NCI-H524 (cell line): ENCODE data around the gene ATP1A4.
"Not testable (repeated sequence)": the region's sequence is repeated elsewhere in the genome, so short reads cannot be mapped to it uniquely, and the experiment has no call there.

ENCODE experiments used
- DNase-seq, 2 experiments: peaks; one replicate each; lab custom pipeline; 2025; lab: John Stamatoyannopoulos, UW

Gene ATP1A4

DNA sequence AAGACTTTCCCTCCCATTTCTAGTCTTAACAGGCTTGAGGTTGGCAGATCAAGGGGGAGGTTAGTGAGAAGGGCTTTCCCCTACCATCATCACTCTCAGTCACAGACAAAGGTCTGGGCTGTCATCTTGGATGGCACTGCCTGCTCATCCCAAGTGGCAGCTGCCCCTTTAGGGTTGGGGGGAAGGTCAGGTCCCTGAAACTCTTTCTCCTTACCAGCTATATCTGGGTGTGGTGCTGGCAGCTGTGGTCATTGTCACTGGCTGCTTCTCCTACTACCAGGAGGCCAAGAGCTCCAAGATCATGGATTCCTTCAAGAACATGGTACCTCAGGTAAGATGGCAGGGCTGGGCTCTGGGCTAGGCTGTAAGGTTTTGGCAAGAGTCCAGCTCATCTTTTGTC lies 27.7 kb upstream of the ATP1A4 start:
- no peak for DNase-seq

DNA sequence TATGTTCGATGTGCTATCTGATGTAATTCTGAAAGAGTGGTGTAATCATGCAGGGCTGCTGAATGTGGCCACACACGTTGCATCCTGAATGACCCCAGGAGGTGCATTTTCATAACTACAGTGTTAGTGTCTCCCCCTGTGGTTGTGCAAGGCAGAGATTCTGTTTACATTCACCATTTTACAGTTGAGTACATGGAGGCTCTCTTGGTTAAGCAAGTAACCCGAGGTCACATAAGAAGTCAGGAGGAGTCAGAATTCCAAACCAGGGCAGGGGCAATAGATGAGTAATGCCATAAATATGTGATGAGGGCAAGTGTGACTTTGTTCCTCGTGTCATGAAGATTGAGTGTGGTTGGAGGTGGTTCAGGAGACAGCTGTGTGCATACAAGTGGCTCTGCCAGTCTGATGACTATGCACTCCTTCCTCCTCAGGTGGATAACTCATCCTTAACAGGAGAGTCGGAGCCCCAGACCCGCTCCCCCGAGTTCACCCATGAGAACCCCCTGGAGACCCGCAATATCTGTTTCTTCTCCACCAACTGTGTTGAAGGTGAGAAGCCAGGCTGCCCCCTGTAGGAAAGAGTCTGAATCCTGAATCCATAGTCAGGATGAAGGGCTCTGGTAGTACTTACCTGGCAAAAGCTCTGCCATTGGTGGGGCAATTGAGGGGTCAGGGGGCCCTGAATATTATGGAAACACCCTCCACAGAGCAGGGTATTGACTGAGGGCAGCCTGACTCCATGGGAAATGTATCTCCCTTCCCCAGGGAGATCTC lies 26.5 kb upstream of the ATP1A4 start:
- no peak for DNase-seq

- DNase-seq = no peak
Measured at GRCh38 chr1:160125746-160126145, 25.7 kb upstream of the ATP1A4 start.

- DNase-seq = not testable (repeated sequence)
Measured at GRCh38 chr1:160126342-160126741, 25.1 kb upstream of the ATP1A4 start.

DNA sequence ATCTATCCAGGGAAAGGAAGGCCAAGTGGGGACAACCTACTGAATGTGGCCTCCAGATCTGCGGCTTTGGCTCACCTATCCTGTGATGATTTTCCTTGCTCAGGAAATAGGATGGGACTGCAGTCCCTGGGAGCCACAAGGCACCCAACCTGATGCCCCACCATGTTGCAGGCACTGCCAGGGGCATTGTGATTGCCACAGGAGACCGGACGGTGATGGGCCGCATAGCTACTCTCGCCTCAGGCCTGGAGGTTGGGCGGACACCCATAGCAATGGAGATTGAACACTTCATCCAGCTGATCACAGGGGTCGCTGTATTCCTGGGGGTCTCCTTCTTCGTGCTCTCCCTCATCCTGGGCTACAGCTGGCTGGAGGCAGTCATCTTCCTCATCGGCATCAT lies 24.0 kb upstream of the ATP1A4 start:
- DNase-seq = no peak

DNA sequence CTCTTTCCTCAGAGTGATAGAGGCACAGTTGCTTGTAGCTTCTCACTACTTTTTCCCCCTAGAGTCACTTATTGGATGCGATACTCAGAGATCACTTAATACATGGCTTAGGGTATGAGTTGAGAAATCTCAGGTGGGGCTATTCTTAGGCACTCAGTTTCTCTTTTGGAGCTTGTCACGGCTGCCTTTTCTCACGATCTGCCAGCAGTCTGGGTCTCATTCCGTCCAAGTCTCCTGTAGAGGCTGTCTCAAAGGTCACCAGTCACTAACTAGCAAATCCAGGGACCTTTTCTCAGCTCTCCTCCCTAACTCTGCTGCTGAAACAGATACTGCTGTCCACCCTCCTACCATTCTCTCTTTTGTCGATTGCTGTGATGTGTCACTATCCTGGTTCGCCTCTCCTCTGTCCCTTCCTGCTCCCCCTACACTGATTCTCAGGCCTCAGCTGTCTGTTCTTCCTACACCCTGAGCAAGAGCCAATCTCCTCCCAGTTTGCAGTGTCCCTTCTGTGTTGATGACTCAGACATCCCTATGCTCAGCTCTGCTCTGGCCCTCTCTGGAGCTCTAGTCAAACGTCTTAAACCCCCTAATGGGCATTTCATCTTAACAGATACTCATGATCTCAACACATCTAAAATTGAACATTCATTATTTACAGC lies 23.4 kb upstream of the ATP1A4 start:
- DNase-seq = no peak

GRCh38 chr1:160128636-160129035 lies 22.8 kb upstream of the ATP1A4 start:
- DNase-seq = no peak

DNA sequence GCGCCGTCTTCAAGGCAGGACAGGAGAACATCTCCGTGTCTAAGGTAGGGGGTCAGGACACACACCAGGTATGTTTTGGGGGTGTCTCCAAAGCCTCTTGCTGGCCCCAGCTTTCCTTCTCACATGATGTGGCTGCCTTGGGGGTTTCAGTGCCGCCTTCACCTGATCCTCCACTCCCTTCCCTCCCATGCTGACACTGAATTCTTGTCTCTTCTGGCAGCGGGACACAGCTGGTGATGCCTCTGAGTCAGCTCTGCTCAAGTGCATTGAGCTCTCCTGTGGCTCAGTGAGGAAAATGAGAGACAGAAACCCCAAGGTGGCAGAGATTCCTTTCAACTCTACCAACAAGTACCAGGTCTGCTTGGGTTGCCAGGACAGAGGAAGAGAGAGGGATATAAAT lies 22.4 kb upstream of the ATP1A4 start:
- DNase-seq = no peak

- no peak for DNase-seq
Measured at GRCh38 chr1:160129558-160129957, 21.8 kb upstream of the ATP1A4 start.

DNA sequence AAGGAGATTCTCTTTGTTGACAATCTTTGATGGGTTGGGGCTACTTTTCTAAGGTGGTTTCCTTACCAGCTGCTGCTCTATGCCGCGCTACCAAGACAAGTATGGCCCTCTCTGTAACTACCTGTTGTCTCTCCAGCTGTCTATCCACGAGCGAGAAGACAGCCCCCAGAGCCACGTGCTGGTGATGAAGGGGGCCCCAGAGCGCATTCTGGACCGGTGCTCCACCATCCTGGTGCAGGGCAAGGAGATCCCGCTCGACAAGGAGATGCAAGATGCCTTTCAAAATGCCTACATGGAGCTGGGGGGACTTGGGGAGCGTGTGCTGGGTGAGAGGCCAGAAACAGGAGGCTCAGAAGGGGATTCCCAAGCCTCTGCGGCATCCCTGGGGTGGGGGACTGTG lies 21.4 kb upstream of the ATP1A4 start:
- DNase-seq = no peak

- no peak for DNase-seq
Measured at GRCh38 chr1:160130486-160130885, 20.9 kb upstream of the ATP1A4 start.

DNA sequence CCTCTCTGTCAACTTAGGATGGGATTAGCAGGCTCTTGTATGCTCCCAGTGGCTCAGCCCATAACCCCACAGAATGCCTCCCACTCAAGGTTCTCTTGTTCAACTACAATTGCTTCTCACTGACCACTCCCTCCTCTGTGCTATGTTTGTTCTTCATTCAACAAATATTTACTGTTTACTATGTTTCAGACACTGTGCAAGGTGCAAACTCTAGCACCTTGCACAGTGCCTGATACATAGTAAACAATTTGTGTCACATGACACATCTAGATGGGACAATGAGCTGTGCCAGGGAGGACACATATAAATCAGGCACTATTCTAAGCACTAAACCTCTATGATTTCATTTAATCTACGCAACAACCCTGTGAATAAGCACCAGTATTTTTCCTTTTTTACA lies 20.5 kb upstream of the ATP1A4 start:
- no peak for DNase-seq

- no peak for DNase-seq
Measured at GRCh38 chr1:160131803-160132565, 19.4 kb upstream of the ATP1A4 start.

DNA sequence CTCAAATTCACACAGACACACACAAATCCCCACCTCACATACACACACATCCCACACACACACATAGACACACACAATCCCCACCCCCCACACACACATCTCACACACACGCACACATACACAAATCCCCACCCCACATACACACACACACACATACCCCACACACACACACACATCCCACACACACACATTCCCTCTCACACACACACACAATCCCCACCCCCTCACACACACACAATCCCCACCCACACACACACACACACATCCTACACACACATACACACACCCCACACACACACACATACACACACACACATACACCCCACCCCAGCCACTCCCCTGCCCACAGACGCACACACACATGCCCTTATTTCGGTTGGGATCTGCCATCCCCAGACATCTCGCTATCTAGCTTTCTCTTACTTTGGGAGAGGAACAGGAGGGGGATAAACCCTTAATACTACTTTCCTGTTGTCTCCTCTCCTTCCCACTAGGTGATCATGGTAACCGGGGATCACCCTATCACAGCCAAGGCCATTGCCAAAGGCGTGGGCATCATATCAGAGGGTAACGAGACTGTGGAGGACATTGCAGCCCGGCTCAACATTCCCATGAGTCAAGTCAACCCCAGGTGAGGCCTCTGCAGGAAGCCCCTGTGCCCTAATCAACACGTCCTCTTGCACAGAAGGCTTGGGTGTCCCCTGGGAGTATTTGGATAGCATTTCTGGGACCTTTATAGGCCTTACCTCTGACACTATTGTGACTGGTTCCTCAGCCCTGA lies 17.2 kb upstream of the ATP1A4 start:
- no peak for DNase-seq

DNA sequence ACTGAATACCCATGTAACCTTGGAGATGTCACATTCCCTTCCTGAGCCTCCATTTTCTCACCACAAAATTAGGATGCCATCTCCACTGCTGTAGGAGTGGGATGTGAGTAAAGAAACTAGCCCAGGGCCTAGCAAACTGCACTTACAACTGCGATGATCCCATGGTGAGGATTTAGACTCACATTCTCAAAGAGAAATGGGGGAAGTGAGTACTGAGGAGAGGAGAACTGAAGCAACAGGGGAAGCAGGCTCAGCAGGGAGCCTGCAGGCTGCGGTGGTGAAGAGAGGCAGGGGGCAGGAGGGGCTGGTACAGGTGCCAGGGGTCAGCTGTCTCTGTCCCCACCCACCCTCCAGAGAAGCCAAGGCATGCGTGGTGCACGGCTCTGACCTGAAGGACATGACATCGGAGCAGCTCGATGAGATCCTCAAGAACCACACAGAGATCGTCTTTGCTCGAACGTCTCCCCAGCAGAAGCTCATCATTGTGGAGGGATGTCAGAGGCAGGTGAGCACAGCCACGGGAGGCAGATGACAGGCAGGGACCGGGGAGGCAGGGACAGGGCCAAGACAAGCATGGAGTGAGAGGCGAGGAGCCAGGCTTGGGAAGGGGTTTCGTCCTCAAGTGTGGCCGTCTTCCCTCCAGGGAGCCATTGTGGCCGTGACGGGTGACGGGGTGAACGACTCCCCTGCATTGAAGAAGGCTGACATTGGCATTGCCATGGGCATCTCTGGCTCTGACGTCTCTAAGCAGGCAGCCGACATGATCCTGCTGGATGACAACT lies 16.4 kb upstream of the ATP1A4 start:
- DNase-seq = no peak

GRCh38 chr1:160136121-160136925 lies 15.1 kb upstream of the ATP1A4 start:
- DNase-seq = no peak

DNA sequence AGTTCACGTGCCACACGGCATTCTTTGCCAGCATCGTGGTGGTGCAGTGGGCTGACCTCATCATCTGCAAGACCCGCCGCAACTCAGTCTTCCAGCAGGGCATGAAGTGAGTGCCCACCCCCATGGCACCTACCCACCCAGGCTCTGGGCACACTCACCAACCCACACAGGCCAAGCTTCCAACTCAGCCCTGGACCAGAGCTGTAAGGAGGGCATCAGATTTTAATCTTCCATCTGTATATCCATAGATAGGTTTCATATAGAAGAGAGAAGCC lies 14.5 kb upstream of the ATP1A4 start:
- no peak for DNase-seq

GRCh38 chr1:160137216-160137862 lies 14.1 kb upstream of the ATP1A4 start:
- DNase-seq = no peak

DNA sequence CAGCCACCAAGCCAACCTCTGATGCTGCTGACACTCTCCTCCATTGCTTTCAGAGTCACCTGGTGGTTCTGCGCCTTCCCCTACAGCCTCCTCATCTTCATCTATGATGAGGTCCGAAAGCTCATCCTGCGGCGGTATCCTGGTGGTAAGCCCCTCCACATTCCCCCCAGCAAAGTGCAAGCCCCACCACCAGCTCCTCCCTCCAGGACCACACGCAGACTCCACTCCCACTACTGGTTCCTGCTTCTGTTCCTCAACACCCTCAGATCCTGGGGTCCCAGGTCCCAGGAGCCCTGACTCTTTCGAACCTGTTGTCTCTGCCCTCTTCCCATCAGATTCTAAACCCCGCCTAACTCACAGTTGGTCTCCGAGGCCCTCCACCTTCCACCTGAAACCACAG lies 11.6 kb upstream of the ATP1A4 start:
- DNase-seq = no peak

- no peak for DNase-seq
Measured at GRCh38 chr1:160143695-160144094, 7.7 kb upstream of the ATP1A4 start.
